BE2C (cell line): Measurements from ENCODE around the gene UNC45A.

Source experiments
- DNase-seq: peaks from one replicate; pipeline ENCODE4 v3.0.0-alpha.2; 2020
- H3K27me3 ChIP-seq: fragments of 250-450 bp; sonication (Bioruptor Pico); 2 replicates; pipeline ENCODE4 v1.5.1; 2020; ENCODE audit warnings: mild to moderate bottlenecking
- H3K36me3 ChIP-seq: fragments of 250-450 bp; sonication (Bioruptor Pico); 2 replicates; pipeline ENCODE4 v1.5.1; 2020; ENCODE audit warnings: mild to moderate bottlenecking
- H3K4me1 ChIP-seq: fragments of 250-450 bp; sonication (Bioruptor Pico); 2 replicates; pipeline ENCODE4 v1.5.1; 2020
- H3K4me3 ChIP-seq: 2 replicates; pipeline ENCODE4 v1.5.1; 2011; ENCODE audit warnings: low read depth, low read length
- H3K9me3 ChIP-seq: fragments of 250-450 bp; sonication (Bioruptor Pico); 2 replicates; pipeline ENCODE4 v1.5.1; 2020
- TF ChIP-seq, protein P1 (sequence below): IDR thresholded peaks from 2 replicates; pipeline ENCODE4 v1.5.1; 2012; ENCODE audit warnings: mild to moderate bottlenecking, low read depth, low read length

Gene UNC45A

DNA sequence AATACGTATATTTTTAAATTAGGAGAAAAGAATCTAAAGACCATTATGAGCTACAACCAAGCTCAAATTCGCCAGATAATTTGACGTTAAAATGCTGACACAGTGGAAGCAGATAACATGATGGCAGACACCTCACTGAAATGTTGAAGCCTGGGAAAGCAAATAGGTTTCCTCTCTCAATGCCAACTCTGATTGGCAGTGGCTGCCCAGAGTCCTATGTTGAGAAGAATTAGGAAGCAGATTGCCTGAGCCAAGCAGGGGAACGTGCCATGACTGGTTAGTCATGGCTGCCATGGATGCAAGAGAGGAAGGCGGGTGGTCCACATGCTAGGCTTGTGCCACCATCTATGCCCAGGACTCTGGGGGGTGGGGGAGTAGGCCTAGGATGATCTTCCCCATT is 3.2 kb downstream of the UNC45A start:
- TF ChIP-seq, protein P1, sequence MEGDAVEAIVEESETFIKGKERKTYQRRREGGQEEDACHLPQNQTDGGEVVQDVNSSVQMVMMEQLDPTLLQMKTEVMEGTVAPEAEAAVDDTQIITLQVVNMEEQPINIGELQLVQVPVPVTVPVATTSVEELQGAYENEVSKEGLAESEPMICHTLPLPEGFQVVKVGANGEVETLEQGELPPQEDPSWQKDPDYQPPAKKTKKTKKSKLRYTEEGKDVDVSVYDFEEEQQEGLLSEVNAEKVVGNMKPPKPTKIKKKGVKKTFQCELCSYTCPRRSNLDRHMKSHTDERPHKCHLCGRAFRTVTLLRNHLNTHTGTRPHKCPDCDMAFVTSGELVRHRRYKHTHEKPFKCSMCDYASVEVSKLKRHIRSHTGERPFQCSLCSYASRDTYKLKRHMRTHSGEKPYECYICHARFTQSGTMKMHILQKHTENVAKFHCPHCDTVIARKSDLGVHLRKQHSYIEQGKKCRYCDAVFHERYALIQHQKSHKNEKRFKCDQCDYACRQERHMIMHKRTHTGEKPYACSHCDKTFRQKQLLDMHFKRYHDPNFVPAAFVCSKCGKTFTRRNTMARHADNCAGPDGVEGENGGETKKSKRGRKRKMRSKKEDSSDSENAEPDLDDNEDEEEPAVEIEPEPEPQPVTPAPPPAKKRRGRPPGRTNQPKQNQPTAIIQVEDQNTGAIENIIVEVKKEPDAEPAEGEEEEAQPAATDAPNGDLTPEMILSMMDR = no peak
- Histone ChIP-seq H3K4me3 (no peak overlapping the region), H3K9me3 (no peaks in the 10 kb centered on the region), H3K4me1 (0 out of 2 replicates have a peak, but pooled peaks cover 3% of the 10 kb centered on the region), H3K27me3 (no peaks in the 10 kb centered on the region), H3K36me3 (peaks cover 39% of the 10 kb centered on the region)
- DNase-seq = no peak

DNA sequence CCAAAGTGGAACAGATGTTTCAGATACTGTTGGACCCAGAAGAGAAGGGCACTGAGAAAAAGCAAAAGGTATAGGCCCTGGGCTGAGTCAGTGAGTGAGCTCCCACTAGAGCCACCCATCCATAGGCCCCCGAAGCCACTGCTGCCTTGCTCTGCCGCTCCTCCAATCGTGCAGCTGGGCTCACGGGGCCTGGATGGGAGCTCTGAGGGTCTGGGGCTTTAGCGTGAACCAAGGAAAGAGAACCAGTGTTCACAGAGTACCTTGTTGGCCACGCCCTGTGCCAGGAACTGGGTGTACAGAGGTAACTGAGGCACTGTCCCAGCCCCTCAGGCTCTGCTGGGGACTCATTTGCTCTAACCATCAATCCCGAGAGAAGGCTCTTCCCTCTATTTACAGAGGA is 4.7 kb downstream of the UNC45A start:
- DNase-seq = no peak
- TF ChIP-seq, protein P1 = no peak
- Histone ChIP-seq H3K36me3 (peaks cover 46% of the 10 kb centered on the region), H3K9me3 (no peaks in the 10 kb centered on the region), H3K4me1 (no peaks in the 10 kb centered on the region), H3K27me3 (no peaks in the 10 kb centered on the region), H3K4me3 (no peak overlapping the region)

DNA sequence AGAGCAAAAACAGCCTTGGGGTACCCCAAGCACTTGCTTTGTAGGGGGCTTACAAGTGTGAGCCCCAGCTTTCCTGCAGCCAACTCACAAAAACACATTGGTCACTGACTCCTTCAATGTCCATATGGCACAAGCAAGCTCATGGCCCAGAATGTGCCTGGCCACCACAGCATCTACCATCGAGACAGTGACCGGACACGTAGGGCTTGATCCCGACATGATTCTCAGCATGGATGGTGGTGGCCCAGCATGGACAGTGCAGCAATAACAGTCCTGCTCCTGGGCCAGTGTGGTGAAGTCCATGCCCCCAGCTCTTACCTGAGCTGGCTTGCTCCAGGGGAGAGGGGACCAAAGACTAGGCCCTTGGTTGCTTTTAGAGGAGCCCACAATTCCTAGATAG is 6.0 kb downstream of the UNC45A start:
- Histone ChIP-seq H3K4me1 (no peaks in the 10 kb centered on the region), H3K27me3 (no peaks in the 10 kb centered on the region), H3K4me3 (no peak overlapping the region), H3K9me3 (no peaks in the 10 kb centered on the region), H3K36me3 (peaks cover 53% of the 10 kb centered on the region)
- no peak for DNase-seq
- TF ChIP-seq, protein P1 = no peak

DNA sequence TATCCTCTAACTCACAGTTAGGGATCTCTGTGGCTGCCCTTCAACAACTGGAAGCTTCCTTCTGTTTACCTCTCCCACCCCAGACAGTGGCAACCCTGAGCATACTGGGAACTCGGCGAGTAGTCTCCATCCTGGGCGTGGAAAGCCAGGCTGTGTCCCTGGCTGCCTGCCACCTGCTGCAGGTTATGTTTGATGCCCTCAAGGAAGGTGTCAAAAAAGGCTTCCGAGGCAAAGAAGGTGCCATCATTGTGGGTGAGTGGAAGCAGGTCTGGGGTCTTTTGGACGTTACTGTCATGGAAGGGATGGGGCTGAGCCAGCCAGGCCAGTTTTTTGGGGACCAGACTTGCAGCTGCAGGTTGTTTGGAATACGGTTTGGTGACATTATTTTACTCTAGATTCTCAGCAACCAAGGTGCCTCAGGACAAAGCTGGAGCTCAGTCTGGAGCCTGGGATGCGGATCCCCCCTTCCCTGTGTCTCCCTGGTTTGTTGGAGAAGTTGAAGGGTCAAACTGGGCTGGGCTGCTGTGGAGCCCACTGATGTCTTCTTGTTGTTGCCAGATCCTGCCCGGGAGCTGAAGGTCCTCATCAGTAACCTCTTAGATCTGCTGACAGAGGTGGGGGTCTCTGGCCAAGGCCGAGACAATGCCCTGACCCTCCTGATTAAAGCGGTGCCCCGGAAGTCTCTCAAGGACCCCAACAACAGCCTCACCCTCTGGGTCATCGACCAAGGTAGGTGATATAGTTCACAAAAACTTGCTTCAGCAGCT is 7.5 kb downstream of the UNC45A start:
- H3K27me3 ChIP-seq = no peaks in the 10 kb centered on the region
- H3K4me3 ChIP-seq = no peak overlapping the region
- no peaks in the 10 kb centered on the region for H3K4me1 ChIP-seq
- TF ChIP-seq, protein P1 = no peak
- H3K36me3 ChIP-seq = peaks cover 63% of the 10 kb centered on the region
- no peaks in the 10 kb centered on the region for H3K9me3 ChIP-seq
- DNase-seq = no peak

DNA sequence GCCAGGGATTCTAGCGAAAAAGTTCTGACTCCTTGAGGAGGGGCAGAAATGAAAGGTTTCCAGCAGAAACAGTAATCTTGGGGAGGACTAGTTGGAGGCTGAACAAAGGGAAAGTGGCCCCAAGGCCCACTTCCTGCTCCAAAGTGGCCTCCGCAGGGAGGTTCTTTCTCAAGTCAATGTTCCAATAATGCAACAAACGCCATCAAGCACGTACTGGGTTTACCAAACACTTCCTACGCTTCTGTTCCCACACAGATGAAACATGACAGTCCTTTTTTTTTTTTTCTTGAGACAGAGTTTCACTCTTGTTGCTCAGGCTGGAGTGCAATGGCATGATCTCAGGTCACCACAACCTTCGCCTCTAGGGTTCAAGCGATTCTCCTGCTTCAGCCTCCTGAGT is 10.0 kb downstream of the UNC45A start:
- TF ChIP-seq, protein P1 = no peak
- no peak overlapping the region for H3K4me3 ChIP-seq
- no peaks in the 10 kb centered on the region for H3K4me1 ChIP-seq
- H3K9me3 ChIP-seq = no peaks in the 10 kb centered on the region
- no peaks in the 10 kb centered on the region for H3K27me3 ChIP-seq
- DNase-seq = no peak
- peaks cover 63% of the 10 kb centered on the region for H3K36me3 ChIP-seq

DNA sequence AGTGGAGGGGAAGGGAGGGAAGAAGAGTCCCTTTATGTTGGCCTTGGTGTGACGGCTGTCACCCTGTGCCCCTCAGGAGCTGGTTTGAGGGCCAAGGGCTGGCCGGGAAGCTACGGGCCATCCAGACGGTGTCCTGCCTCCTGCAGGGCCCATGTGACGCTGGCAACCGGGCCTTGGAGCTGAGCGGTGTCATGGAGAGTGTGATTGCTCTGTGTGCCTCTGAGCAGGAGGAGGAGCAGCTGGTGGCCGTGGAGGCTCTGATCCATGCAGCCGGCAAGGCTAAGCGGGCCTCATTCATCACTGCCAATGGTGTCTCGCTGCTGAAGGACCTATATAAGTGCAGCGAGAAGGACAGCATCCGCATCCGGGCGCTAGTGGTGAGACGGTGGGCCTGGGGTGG is 11.5 kb downstream of the UNC45A start:
- Histone ChIP-seq H3K9me3 (no peaks in the 10 kb centered on the region), H3K4me1 (no peaks in the 10 kb centered on the region), H3K4me3 (no peak overlapping the region), H3K27me3 (no peaks in the 10 kb centered on the region), H3K36me3 (peaks cover 56% of the 10 kb centered on the region)
- no peak for DNase-seq
- TF ChIP-seq, protein P1 = no peak
